Heart left ventricle (tissue), 16 donors: ENCODE results near the gene FAM3B. TPM values are rescaled to one million over a fixed set of nuclear protein-coding genes. Genes with fewer than 3 reads are reported as not detected.

Experiments
- ATAC-seq, 4 donors: fragments of 200-7000 bp; cut with Tn5 transposase; one replicate each; pipeline ENCODE4 v1.9.1; 2020 to 2022; ENCODE audit warnings: moderate library complexity in 4 of 4, mild to moderate bottlenecking in 3 of 4, moderate number of reproducible peaks in 1 of 4
- DNase-seq, 5 donors: peaks; one replicate each; pipeline ENCODE4 v3.0.0-alpha.2; 2020
- H3K27ac ChIP-seq, 12 donors: fragments of 200-600 bp; sonication (generic) in 4 of 12; one replicate each; pipeline versions ENCODE4 v1.5.0 to v1.8.0; 2016 to 2022; ENCODE audit warnings: mild to moderate bottlenecking in 2 of 12
- H3K27me3 ChIP-seq, 9 donors: fragments of 200-600 bp; sonication (generic) in 2 of 9; one replicate each; pipeline versions ENCODE4 v1.5.1 to v1.8.0; 2016 to 2022; ENCODE audit warnings: mild to moderate bottlenecking in 3 of 9
- H3K36me3 ChIP-seq, 9 donors: fragments of 200-600 bp; sonication (generic) in 2 of 9; one replicate each; pipeline versions ENCODE4 v1.5.0 to v1.8.0; 2018 to 2022; ENCODE audit warnings: mild to moderate bottlenecking in 2 of 9
- H3K4me1 ChIP-seq, 12 donors: fragments of 200-600 bp; sonication (generic) in 4 of 12; one replicate each; pipeline versions ENCODE4 v1.5.0 to v1.8.0; 2016 to 2022; ENCODE audit warnings: mild to moderate bottlenecking in 3 of 12
- H3K4me3 ChIP-seq, 12 donors: fragments of 200-600 bp; sonication (generic) in 4 of 12; one replicate each; pipeline versions ENCODE4 v1.5.0 to v1.8.0; 2017 to 2022; ENCODE audit warnings: mild to moderate bottlenecking in 9 of 12, moderate library complexity in 4 of 12
- H3K9me3 ChIP-seq, 12 donors: fragments of 200-600 bp; sonication (generic) in 4 of 12; one replicate each; pipeline versions ENCODE4 v1.5.0 to v1.8.0; 2016 to 2022; ENCODE audit warnings: mild to moderate bottlenecking in 1 of 12
- POLR2A ChIP-seq, 2 donors: fragments of 450-650 bp; IDR thresholded peaks; one replicate each; pipeline ENCODE4 v1.6.1; 2017; ENCODE audit warnings: antibody characterized with exemption in 2 of 2, mild to moderate bottlenecking in 2 of 2, moderate library complexity in 2 of 2
- WGBS, 4 donors: extraction: QIAGEN DNeasy Blood & Tissue Kit in 2 of 4; methylation state at CpG; one replicate each; pipeline versions ENCODE4 v1.1.5 to v1.1.7; 2013 to 2018; 5-methylcytosine and 5-hydroxymethylcytosine counted together
- intact Hi-C, 10 donors: fragments of 100-400 bp; cut with DNase I; formaldehyde crosslinking; loops; one replicate each; pipeline versions ENCODE4 v1.11.1 to v1.14.2; 2022
- polyA plus RNA-seq, 2 donors: library from polyadenylated mRNA; stranded (reverse); fragments of 200-250 nt; gene quantifications; one replicate each; pipeline ENCODE4 v1.2.3, GENCODE V29; 2013
- total RNA-seq, 9 donors: library from RNA; depleted of rRNA in 2 of 9; stranded (reverse); fragments of >200 nt in 2 of 9; fragmentation: NEBNext Ultra II Directional in 3 of 9; extraction: Animal tissue kit (Norgen Biotek cat#: 25700) in 3 of 9; gene quantifications; one replicate each; pipeline versions ENCODE4 v1.1.0 to v1.2.4, GENCODE V29; 2016 to 2023
- TF ChIP-seq, protein P1 (sequence below), 12 donors: fragments of 200-600 bp; sonication (generic) in 4 of 12; IDR thresholded peaks; one replicate each; pipeline versions ENCODE4 v1.5.0 to v1.8.0; 2018 to 2022; ENCODE audit warnings: antibody characterized with exemption in 12 of 12, mild to moderate bottlenecking in 5 of 12
- donor health status: ischemic (EF 13 %, LVEDD 7.1; RV severe dilation, severe dysfunction).
- donor health status: healthy with polysubstance abuse.
- donor health status: DM: no; HTN: yes; CAD: no.
- donor health status: DM: no; HTN: no; CAD: no.
- donor health status: ischemic (EF 25% LVEDD 6.9; RV normal size, moderate dysfunction).
- donor health status: ischemic (EF 25% LVEDD 5.7; RV mildly dilated, moderate dysfunction).
- donor health status: healthy.
- donor health status: DM: yes; HTN: yes; CAD: no.
- donor health status: ischemic (EF 35%, LVEDD 5.7; RV mildly dilated, moderate dysfunction).
- donor health status: nonischemic (EF 11% LVEDD 7.7; RV severe dilation, severe dysfunction).
- donor health status: DM: yes; HTN: yes; CAD: no.
- donor health status: PGD.
- donor health status: ischemic (EF 29% LVEDD 5.4; RV normal size, mild dysfunction).
- donor health status: nonischemic (EF 23%, LVEDD 6.1; RV moderate dilation, normal function).

The FAM3B gene
- total and polyA plus RNA-seq, 11 donors, result 0.10 to 0.54 TPM; not detected in 9

DNA sequence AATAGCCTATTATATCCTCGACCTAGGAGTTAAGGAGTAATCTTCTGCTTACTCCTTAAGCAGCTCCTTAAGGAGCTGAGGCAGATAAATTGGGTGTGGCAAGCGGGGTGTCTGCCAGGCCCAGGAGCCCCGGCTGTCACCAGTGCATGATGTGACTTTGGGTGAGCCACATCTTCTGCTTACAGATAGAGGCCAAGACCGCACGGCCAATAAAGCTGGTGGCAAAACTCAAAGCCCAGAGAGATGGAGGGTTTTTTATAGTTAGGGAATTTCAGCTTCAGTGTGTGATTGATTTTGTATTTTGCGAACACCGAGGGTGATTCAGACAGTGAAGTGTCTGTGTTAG, 55.1 kb downstream of the FAM3B start:
- ATAC-seq (no peak), DNase-seq (peak in 1 of 5 donors; percentile 28)
- H3K27me3 ChIP-seq, result peaks cover 0 to 8% (median 0%) of the 10 kb centered on the region in 9 donors
- H3K4me3 ChIP-seq, result no peak overlapping the region
- H3K36me3 ChIP-seq, result peaks cover 0 to 20% (median 0%) of the 10 kb centered on the region in 9 donors
- intact Hi-C loops, result loop anchor here in 1 of 10 donors (5.0 kb wide), 1 partner anchor 51 kb away; no protein-coding TSS in a partner anchor
- H3K4me1 ChIP-seq, result peaks cover 0 to 53% (median 20%) of the 10 kb centered on the region in 12 donors
- H3K9me3 ChIP-seq, result no peaks in the 10 kb centered on the region
- 86 to 90% (median 89%) methylated on average over 7 of the region's 7 CpGs for WGBS, 4 donors
- no peak overlapping the region for H3K27ac ChIP-seq
- TF ChIP-seq, protein P1, sequence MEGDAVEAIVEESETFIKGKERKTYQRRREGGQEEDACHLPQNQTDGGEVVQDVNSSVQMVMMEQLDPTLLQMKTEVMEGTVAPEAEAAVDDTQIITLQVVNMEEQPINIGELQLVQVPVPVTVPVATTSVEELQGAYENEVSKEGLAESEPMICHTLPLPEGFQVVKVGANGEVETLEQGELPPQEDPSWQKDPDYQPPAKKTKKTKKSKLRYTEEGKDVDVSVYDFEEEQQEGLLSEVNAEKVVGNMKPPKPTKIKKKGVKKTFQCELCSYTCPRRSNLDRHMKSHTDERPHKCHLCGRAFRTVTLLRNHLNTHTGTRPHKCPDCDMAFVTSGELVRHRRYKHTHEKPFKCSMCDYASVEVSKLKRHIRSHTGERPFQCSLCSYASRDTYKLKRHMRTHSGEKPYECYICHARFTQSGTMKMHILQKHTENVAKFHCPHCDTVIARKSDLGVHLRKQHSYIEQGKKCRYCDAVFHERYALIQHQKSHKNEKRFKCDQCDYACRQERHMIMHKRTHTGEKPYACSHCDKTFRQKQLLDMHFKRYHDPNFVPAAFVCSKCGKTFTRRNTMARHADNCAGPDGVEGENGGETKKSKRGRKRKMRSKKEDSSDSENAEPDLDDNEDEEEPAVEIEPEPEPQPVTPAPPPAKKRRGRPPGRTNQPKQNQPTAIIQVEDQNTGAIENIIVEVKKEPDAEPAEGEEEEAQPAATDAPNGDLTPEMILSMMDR (IDR thresholded peaks at IDR 0.05), result no peak
- no peak for TF ChIP-seq POLR2A (IDR thresholded peaks at IDR 0.05)

DNA sequence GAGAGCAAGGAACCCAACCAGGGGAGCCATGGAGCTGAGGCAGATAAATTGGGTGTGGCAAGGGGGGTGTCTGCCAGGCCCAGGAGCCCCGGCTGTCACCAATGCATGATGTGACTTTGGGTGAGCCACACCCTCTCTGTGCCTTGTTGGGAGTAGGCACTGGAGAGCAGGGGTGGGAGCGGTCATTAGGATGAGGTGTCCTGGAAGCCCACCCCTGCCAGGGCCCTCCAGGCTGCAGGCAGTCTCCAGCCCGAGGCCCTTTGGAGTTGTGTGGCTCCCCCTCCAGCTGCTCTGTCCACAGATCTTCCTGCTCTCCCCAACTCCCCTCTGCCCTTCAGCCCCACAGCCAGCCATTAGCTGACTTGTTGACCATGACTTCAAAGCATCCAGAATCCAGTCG, 56.7 kb downstream of the FAM3B start:
- no peaks in the 10 kb centered on the region for H3K9me3 ChIP-seq
- intact Hi-C loops, result loop anchor here in 1 of 10 donors (5.0 kb wide), 1 partner anchor 49 kb away; no protein-coding TSS in a partner anchor
- 66 to 83% (median 74%) methylated on average over 2 to 4 of the region's 4 CpGs for WGBS, 4 donors
- peaks cover 0 to 6% (median 0%) of the 10 kb centered on the region in 9 donors for H3K27me3 ChIP-seq
- TF ChIP-seq, protein P1 (IDR thresholded peaks at IDR 0.05), result no peak
- no peak for TF ChIP-seq POLR2A (IDR thresholded peaks at IDR 0.05)
- DNase-seq (peak in 2 of 5 donors; percentile 20 to 46), ATAC-seq (no peak)
- no peak overlapping the region for H3K27ac ChIP-seq
- H3K4me1 ChIP-seq, result peaks cover 0 to 37% (median 16%) of the 10 kb centered on the region in 12 donors
- peaks cover 0 to 36% (median 13%) of the 10 kb centered on the region in 9 donors for H3K36me3 ChIP-seq
- H3K4me3 ChIP-seq, result no peak overlapping the region

GRCh38 chr21:41373763-41374162, 57.2 kb downstream of the FAM3B start:
- ATAC-seq (no peak), DNase-seq (peak in 2 of 5 donors; percentile 13 to 20)
- WGBS, 4 donors, result 92 to 95% (median 93%) methylated on average over 8 of the region's 8 CpGs

DNA sequence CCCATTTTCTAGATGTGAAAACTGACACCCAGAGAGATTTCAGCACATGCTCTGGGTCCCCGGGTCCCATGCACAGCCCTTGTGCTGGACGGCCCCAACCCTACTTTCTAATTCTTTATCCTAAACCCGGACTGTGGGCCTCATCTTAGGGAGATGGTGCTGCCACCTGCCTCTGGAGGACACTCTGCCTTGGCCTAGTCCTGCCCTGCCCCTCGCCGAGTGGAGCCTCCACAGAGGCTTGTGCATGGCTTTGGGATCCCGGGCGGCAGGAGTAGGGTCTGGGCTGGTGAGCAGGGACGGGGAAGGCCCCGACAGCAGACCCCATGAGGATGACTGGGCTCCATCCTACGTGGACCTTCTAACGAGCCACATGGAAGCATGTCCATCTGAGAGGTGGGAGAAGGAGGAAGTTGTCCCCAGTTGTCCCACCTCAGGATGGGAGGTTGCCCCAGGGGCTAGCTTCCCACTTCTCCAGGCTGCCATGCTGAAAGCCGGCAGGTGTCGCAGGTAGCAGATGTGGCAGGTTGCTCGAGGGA, 57.6 kb downstream of the FAM3B start:
- no peak overlapping the region for H3K4me3 ChIP-seq
- WGBS, 4 donors, result 94 to 97% (median 95%) methylated on average over 13 to 14 of the region's 14 CpGs
- peaks cover 0 to 28% (median 8%) of the 10 kb centered on the region in 12 donors for H3K4me1 ChIP-seq
- H3K36me3 ChIP-seq, result peaks cover 0 to 45% (median 21%) of the 10 kb centered on the region in 9 donors
- intact Hi-C loops, result loop anchor here in 1 of 10 donors (5.0 kb wide), 1 partner anchor 48 kb away; no protein-coding TSS in a partner anchor
- H3K27ac ChIP-seq, result no peak overlapping the region
- ATAC-seq (no peak), DNase-seq (peak in 2 of 5 donors; percentile 17 to 34)
- no peak for TF ChIP-seq POLR2A (IDR thresholded peaks at IDR 0.05)
- TF ChIP-seq, protein P1 (IDR thresholded peaks at IDR 0.05), result no peak
- H3K9me3 ChIP-seq, result no peaks in the 10 kb centered on the region
- H3K27me3 ChIP-seq, result peaks cover 0 to 5% (median 0%) of the 10 kb centered on the region in 9 donors

More at GRCh38 chr21:41373763-41374162, 57.2 kb downstream of the FAM3B start:
- TF ChIP-seq POLR2A (IDR thresholded peaks at IDR 0.05), result no peak
- TF ChIP-seq, protein P1 (IDR thresholded peaks at IDR 0.05), result no peak
- H3K27me3 ChIP-seq, result peaks cover 0 to 5% (median 0%) of the 10 kb centered on the region in 9 donors
- H3K36me3 ChIP-seq, result peaks cover 0 to 41% (median 18%) of the 10 kb centered on the region in 9 donors
- H3K9me3 ChIP-seq, result no peaks in the 10 kb centered on the region
- intact Hi-C loops, result loop anchor here in 1 of 10 donors (5.0 kb wide), 1 partner anchor 49 kb away; no protein-coding TSS in a partner anchor
- H3K27ac ChIP-seq, result no peak overlapping the region
- peaks cover 0 to 32% (median 12%) of the 10 kb centered on the region in 12 donors for H3K4me1 ChIP-seq
- no peak overlapping the region for H3K4me3 ChIP-seq
